PFSK-1 (cell line): ENCODE measurements around the gene SLC7A10.

Source experiments
- FOXP2 ChIP-seq: optimal IDR thresholded peaks from 2 replicates; pipeline ENCODE3; 2011; ENCODE audit warnings: borderline replicate concordance, control low read depth, inconsistent platforms; ENCODE audit not compliant: insufficient read depth; ENCODE audit errors: extremely low read length, extremely low read depth
- POLR2AphosphoS5 ChIP-seq: IDR thresholded peaks from 2 replicates; pipeline ENCODE4 v1.6.1; 2012; ENCODE audit warnings: low read depth, mild to moderate bottlenecking, control low read depth, low read length, moderate library complexity
- SIN3A ChIP-seq: IDR thresholded peaks from 2 replicates; pipeline ENCODE4 v1.6.1; 2012; ENCODE audit warnings: mild to moderate bottlenecking, low read length, moderate library complexity, borderline replicate concordance; ENCODE audit not compliant: insufficient read depth
- TAF1 ChIP-seq: IDR thresholded peaks from 2 replicates; pipeline ENCODE4 v1.6.1; 2012; ENCODE audit warnings: low read length, control low read depth, borderline replicate concordance; ENCODE audit not compliant: insufficient read depth
- TF ChIP-seq, protein P1 (sequence below), 2 experiments: IDR thresholded peaks; 2 replicates each; pipeline versions ENCODE4 v1.6.1 to v1.8.0; 2011 to 2012; ENCODE audit warnings: low read depth in 2 of 2, low read length in 2 of 2, control low read depth in 1 of 2, inconsistent platforms in 1 of 2, mild to moderate bottlenecking in 1 of 2, moderate library complexity in 1 of 2; ENCODE audit not compliant: insufficient read depth in 1 of 2

Gene SLC7A10

DNA sequence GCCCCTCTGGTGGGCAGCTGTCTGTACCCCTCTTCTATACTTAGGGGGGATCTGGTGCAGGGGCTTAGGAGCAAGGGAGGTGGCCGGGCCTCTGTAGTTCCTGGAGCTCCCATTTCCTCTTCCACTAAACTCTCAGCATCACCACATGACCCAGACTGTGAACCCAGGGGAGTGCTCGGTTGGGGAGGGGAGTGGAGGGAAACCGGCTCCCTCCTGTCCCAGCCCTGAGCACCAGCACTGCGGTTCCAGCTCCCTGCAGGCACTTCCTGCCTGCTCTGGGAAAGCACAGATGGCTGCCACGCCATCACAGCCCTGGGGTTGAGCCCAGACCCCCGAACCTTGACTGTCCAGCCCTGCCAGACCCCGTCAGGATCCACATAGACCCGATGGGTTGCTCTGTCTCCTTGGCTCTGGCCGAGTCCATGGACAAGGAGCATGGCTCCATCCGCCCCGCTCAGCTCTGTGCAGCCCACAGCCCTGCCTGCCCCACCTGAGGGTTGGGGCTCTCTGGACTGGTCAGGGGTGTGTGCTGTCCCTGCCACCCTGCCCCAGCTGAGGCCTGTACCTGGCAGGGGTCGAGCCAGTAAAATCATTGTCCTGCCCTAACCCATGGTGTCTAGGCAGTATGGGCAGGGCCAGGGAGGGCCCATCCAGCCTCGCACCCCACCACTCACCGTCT lies 36.0 kb upstream of the SLC7A10 start:
- TF ChIP-seq FOXP2 = no peak
- TF ChIP-seq TAF1 = no peak
- no peak for TF ChIP-seq POLR2AphosphoS5
- TF ChIP-seq, protein P1, sequence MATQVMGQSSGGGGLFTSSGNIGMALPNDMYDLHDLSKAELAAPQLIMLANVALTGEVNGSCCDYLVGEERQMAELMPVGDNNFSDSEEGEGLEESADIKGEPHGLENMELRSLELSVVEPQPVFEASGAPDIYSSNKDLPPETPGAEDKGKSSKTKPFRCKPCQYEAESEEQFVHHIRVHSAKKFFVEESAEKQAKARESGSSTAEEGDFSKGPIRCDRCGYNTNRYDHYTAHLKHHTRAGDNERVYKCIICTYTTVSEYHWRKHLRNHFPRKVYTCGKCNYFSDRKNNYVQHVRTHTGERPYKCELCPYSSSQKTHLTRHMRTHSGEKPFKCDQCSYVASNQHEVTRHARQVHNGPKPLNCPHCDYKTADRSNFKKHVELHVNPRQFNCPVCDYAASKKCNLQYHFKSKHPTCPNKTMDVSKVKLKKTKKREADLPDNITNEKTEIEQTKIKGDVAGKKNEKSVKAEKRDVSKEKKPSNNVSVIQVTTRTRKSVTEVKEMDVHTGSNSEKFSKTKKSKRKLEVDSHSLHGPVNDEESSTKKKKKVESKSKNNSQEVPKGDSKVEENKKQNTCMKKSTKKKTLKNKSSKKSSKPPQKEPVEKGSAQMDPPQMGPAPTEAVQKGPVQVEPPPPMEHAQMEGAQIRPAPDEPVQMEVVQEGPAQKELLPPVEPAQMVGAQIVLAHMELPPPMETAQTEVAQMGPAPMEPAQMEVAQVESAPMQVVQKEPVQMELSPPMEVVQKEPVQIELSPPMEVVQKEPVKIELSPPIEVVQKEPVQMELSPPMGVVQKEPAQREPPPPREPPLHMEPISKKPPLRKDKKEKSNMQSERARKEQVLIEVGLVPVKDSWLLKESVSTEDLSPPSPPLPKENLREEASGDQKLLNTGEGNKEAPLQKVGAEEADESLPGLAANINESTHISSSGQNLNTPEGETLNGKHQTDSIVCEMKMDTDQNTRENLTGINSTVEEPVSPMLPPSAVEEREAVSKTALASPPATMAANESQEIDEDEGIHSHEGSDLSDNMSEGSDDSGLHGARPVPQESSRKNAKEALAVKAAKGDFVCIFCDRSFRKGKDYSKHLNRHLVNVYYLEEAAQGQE (IDR thresholded peaks at IDR 0.05; ENCODE audit: insufficient read depth in 1 of 2, low read depth in 2 of 2, low read length in 2 of 2) = no peak
- TF ChIP-seq SIN3A = no peak

DNA sequence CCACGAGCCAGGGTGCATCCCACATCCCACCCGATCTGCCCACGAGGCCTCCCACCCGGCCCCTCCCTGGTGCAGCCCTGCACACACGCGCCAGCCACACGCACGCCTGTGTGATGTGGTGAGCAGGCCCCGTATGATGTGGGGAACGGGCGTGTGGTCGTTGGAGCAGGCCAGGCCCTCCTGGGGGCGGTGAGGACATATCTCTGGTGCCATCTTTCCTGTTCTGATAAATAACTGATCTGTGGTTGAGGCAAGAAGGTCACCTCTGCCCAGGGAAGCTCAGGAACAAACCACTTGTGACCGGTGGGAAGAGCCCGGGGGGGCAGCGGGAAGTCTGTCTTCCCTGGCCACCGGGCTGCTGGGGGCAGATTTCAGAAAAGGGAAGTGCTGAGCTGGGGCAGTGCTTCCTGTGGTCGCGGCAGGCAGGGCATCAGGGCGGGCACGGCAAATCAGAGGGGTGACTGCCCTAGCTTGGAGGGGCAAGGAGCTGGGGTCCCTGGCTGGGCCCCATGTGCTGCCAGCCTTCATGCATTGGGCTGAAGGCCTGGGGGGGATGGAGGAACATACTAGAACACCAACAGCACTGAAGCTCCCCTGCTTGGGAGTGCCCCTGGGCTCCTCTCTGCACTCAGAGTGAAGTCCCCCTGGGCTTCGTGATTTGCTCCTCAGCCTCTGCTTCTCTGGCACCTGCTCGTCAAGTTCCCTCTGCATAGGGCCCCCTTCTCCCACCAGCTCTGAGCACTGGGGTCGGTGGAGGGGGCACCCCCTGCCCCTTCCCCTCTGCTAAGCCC lies 35.2 kb upstream of the SLC7A10 start:
- TF ChIP-seq, protein P1 (IDR thresholded peaks at IDR 0.05; ENCODE audit: insufficient read depth in 1 of 2, low read depth in 2 of 2, low read length in 2 of 2) = no peak
- no peak for TF ChIP-seq TAF1

DNA sequence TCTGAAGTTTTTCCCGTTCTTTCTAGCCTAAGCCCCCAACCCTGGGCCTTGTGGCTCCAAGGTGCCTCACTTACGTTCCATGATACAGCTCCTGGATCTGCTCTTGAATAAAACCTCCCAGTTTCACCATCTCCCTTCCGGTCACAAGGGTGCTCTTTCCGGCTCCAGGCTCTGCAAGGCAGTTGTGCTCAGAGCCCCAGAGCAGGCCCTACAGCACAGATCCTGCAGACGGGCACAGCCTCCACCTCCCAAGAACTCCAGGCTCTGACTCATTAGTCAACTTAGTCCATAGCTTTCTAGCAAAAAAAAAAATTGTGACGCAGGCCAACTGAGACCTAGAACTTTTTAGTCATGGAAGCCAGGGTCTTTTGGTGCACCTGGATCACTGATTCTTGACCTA lies 33.9 kb upstream of the SLC7A10 start:
- no peak for TF ChIP-seq FOXP2
- TF ChIP-seq SIN3A = no peak
- TF ChIP-seq POLR2AphosphoS5 = no peak
- TF ChIP-seq, protein P1 (IDR thresholded peaks at IDR 0.05; ENCODE audit: insufficient read depth in 1 of 2, low read depth in 2 of 2, low read length in 2 of 2) = no peak
- TF ChIP-seq TAF1 = no peak

DNA sequence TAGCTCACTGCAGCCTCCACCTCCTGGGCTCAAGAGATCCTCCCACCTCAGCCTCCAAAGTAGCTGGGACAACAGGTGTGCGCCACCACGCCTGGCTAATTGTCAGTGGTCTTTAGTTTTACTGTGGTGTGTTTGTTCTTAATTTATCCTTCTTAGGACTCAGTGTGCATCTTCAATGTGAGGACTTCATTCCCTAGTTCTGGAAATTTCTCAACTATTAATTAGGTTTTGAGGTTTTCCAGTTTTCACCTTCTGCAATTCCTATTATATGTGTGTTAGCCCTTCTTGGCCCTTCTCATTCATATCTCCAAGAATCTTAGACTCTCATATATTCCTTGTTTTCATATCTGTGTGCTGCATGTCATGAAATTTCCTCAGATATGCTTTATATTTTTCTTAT lies 32.2 kb upstream of the SLC7A10 start:
- TF ChIP-seq POLR2AphosphoS5 = no peak
- TF ChIP-seq, protein P1 (IDR thresholded peaks at IDR 0.05; ENCODE audit: insufficient read depth in 1 of 2, low read depth in 2 of 2, low read length in 2 of 2) = no peak
- no peak for TF ChIP-seq SIN3A
- no peak for TF ChIP-seq FOXP2
- no peak for TF ChIP-seq TAF1
